Astrocyte of the spinal cord (primary cell): ENCODE measurements around the gene CPNE6.

Experiments used
- DNase-seq: peaks from one replicate; pipeline ENCODE4 v3.0.0; 2011; ENCODE audit warnings: low read depth, low spot score
- H3K4me3 ChIP-seq: 2 replicates; pipeline ENCODE4 v1.5.1; 2011; ENCODE audit warnings: low read depth, mild to moderate bottlenecking, low read length, moderate library complexity
- CTCF ChIP-seq: IDR thresholded peaks from 2 replicates; pipeline ENCODE4 v1.5.1; 2012; ENCODE audit warnings: low read depth, mild to moderate bottlenecking, low read length, inconsistent platforms
- in situ Hi-C: cut with HindIII; loops from 2 replicates; pipeline ENCODE4 v1.10.0; 2017; ENCODE audit warnings: low sequenced_read_pairs

Gene CPNE6

GRCh38 chr14:24088095-24088494 lies 16.7 kb downstream of the CPNE6 start:
- in situ Hi-C loops: no loop called here

GRCh38 chr14:24089890-24090289 lies 18.5 kb downstream of the CPNE6 start:
- in situ Hi-C loops: no loop called here
- H3K4me3 ChIP-seq: no peak overlapping the region
- TF ChIP-seq CTCF: no peak
- DNase-seq: no peak

More at GRCh38 chr14:24088095-24088494, 16.7 kb downstream of the CPNE6 start:
- TF ChIP-seq CTCF: no peak
- H3K4me3 ChIP-seq: no peak overlapping the region
- DNase-seq: no peak

- TF ChIP-seq CTCF: no peak
- no peak overlapping the region for H3K4me3 ChIP-seq
- no peak for DNase-seq
- in situ Hi-C loops: no loop called here
These were observed 20.7 kb downstream of the CPNE6 start for GRCh38 chr14:24092110-24092504.

- DNase-seq: no peak
- in situ Hi-C loops: no loop called here
- H3K4me3 ChIP-seq: no peak overlapping the region
- no peak for TF ChIP-seq CTCF
These were observed 21.3 kb downstream of the CPNE6 start for GRCh38 chr14:24092505-24093206.

GRCh38 chr14:24093207-24093900 lies 22.0 kb downstream of the CPNE6 start:
- no peak for TF ChIP-seq CTCF
- in situ Hi-C loops: no loop called here
- H3K4me3 ChIP-seq: peak overlapping the region; percentile 71
- no peak for DNase-seq

- DNase-seq: peak; percentile 96
- in situ Hi-C loops: no loop called here
- peak within 1 kb of the TSS; percentile 71 for H3K4me3 ChIP-seq
- peak; percentile 18 for TF ChIP-seq CTCF
These were observed 22.8 kb downstream of the CPNE6 start, which contains the start of gene PCK2 for GRCh38 chr14:24093901-24094840. Gene PCK2 (plus strand): TSS chr14:24094311. CDS start chr14:24094406, 95 bp downstream.
